Trophoblast cell (in vitro differentiated cells and primary cell): ENCODE data around the gene RCOR3.

Experiments
- DNase-seq, 2 donors: peaks; one replicate each; pipeline ENCODE4 v3.0.0-alpha.2; 2016
- H2AFZ ChIP-seq: 2 replicates; pipeline ENCODE4 v1.6.1; 2013; ENCODE audit warnings: low read length, moderate library complexity, mild to moderate bottlenecking; ENCODE audit not compliant: insufficient read depth, poor library complexity
- H2AK5ac ChIP-seq: 2 replicates; pipeline ENCODE4 v1.6.1; 2013; ENCODE audit warnings: mild to moderate bottlenecking, low read length
- H2BK120ac ChIP-seq: 2 replicates; pipeline ENCODE4 v1.6.1; 2013; ENCODE audit warnings: low read length, mild to moderate bottlenecking, moderate library complexity; ENCODE audit not compliant: insufficient read depth, poor library complexity
- H2BK12ac ChIP-seq: 2 replicates; pipeline ENCODE4 v1.6.1; 2013; ENCODE audit warnings: mild to moderate bottlenecking, low read length, moderate library complexity
- H2BK5ac ChIP-seq: 2 replicates; pipeline ENCODE4 v1.6.1; 2013; ENCODE audit warnings: low read length, low read depth, moderate library complexity, mild to moderate bottlenecking; ENCODE audit not compliant: poor library complexity
- H3K14ac ChIP-seq: 2 replicates; pipeline ENCODE4 v1.6.1; 2013; ENCODE audit warnings: mild to moderate bottlenecking, low read length
- H3K18ac ChIP-seq: 2 replicates; pipeline ENCODE4 v1.6.1; 2013; ENCODE audit warnings: mild to moderate bottlenecking, low read length
- H3K23ac ChIP-seq: 2 replicates; pipeline ENCODE4 v1.6.1; 2013; ENCODE audit warnings: low read length
- H3K27ac ChIP-seq: 2 replicates; pipeline ENCODE4 v1.5.1; 2013; ENCODE audit warnings: low read depth, mild to moderate bottlenecking, inconsistent platforms, low read length, moderate library complexity
- H3K27me3 ChIP-seq: 2 replicates; pipeline ENCODE4 v1.6.1; 2013; ENCODE audit warnings: inconsistent platforms, mild to moderate bottlenecking, low read length, moderate library complexity; ENCODE audit not compliant: insufficient read depth
- H3K36me3 ChIP-seq, 2 experiments: 1 replicate in 1 of 2; 2 replicates in 1 of 2; pipeline ENCODE4 v1.6.1; 2013; ENCODE audit warnings: low read length in 2 of 2, mild to moderate bottlenecking in 2 of 2, moderate library complexity in 1 of 2; ENCODE audit not compliant: insufficient read depth in 2 of 2, control insufficient read depth in 1 of 2
- H3K4ac ChIP-seq: 2 replicates; pipeline ENCODE4 v1.6.1; 2013; ENCODE audit warnings: low read depth, mild to moderate bottlenecking, low read length, moderate library complexity
- H3K4me1 ChIP-seq, 2 experiments: 1 replicate in 1 of 2; 2 replicates in 1 of 2; pipeline ENCODE4 v1.6.1; 2013; ENCODE audit warnings: low read length in 2 of 2, mild to moderate bottlenecking in 2 of 2, moderate library complexity in 1 of 2; ENCODE audit not compliant: insufficient read depth in 2 of 2, control insufficient read depth in 1 of 2
- H3K4me2 ChIP-seq: 2 replicates; pipeline ENCODE4 v1.6.1; 2013; ENCODE audit warnings: inconsistent platforms, mild to moderate bottlenecking, low read length, moderate library complexity
- H3K4me3 ChIP-seq: 2 replicates; pipeline ENCODE4 v1.5.1; 2013; ENCODE audit warnings: mild to moderate bottlenecking, low read depth, low read length, inconsistent platforms
- H3K79me1 ChIP-seq: one replicate; pipeline ENCODE4 v1.6.1; 2013; ENCODE audit warnings: low read length
- H3K79me2 ChIP-seq: 2 replicates; pipeline ENCODE4 v1.6.1; 2013; ENCODE audit warnings: low read length, mild to moderate bottlenecking; ENCODE audit not compliant: control insufficient read depth, insufficient read depth, poor library complexity
- H3K9ac ChIP-seq: 2 replicates; pipeline ENCODE4 v1.6.1; 2013; ENCODE audit warnings: mild to moderate bottlenecking, low read length
- H3K9me3 ChIP-seq: 2 replicates; pipeline ENCODE4 v1.6.1; 2013; ENCODE audit warnings: low read depth, mild to moderate bottlenecking, control low read depth, inconsistent platforms, low read length; ENCODE audit not compliant: insufficient read depth
- H4K12ac ChIP-seq: 2 replicates; pipeline ENCODE4 v1.6.1; 2013; ENCODE audit warnings: low read depth, mild to moderate bottlenecking, low read length, moderate library complexity
- H4K8ac ChIP-seq: 2 replicates; pipeline ENCODE4 v1.6.1; 2013; ENCODE audit warnings: low read depth, mild to moderate bottlenecking, low read length, moderate library complexity
- H4K91ac ChIP-seq: one replicate; pipeline ENCODE4 v1.6.1; 2013; ENCODE audit warnings: low read depth, mild to moderate bottlenecking, low read length, moderate library complexity
- WGBS: extraction: QIAGEN DNeasy Blood & Tissue Kit; methylation state at CpG from one replicate; pipeline ENCODE4 v1.1.7; 2013; ENCODE audit warnings: missing lambda C conversion rate; ENCODE audit not compliant: insufficient read length, insufficient coverage; ENCODE audit errors: extremely low coverage; 5-methylcytosine and 5-hydroxymethylcytosine counted together

The RCOR3 gene

DNA sequence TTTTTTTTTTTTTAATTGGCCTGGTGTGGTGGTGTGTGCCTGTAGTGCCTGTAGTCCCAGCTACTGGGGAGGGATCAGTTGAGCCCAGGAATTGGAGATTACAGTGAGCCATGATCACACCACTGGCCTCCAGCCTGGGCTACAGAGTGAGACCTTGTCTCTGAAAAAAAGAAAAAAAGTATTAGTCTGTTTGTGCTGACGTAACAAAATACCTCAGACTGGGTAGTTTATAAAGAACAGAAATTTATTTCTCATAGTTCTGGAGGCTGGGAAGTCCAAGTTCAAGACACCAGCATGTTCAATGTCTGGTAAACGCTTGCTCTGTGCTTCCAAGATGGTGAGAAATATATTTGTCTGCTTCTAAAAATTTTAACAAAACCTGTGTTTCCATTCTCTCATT is 93.3 kb downstream of the RCOR3 start:
- Histone ChIP-seq H4K91ac (no peak overlapping the region), H2AK5ac (no peak overlapping the region), H3K9ac (no peak overlapping the region), H3K14ac (no peak overlapping the region), H2AFZ (no peak overlapping the region), H3K18ac (no peak overlapping the region), H3K4me3 (no peak overlapping the region), H3K4me1 (peaks cover 0 to 2% of the 10 kb centered on the region in 2 experiments), H3K79me2 (no peaks in the 10 kb centered on the region), H3K4me2 (no peak overlapping the region), H3K4ac (no peak overlapping the region), H2BK12ac (no peak overlapping the region), H3K27me3 (no peaks in the 10 kb centered on the region), H4K8ac (no peak overlapping the region), H3K36me3 (peaks cover 0 to 8% of the 10 kb centered on the region in 2 experiments), H3K9me3 (peaks cover 2% of the 10 kb centered on the region), H3K23ac (no peak overlapping the region), H4K12ac (no peak overlapping the region), H2BK5ac (no peak overlapping the region), H3K79me1 (no peaks in the 10 kb centered on the region), H2BK120ac (no peak overlapping the region), H3K27ac (no peak overlapping the region)
- no peak for DNase-seq
- no CpG with 5 or more reads among the region's 2 CpGs for WGBS

DNA sequence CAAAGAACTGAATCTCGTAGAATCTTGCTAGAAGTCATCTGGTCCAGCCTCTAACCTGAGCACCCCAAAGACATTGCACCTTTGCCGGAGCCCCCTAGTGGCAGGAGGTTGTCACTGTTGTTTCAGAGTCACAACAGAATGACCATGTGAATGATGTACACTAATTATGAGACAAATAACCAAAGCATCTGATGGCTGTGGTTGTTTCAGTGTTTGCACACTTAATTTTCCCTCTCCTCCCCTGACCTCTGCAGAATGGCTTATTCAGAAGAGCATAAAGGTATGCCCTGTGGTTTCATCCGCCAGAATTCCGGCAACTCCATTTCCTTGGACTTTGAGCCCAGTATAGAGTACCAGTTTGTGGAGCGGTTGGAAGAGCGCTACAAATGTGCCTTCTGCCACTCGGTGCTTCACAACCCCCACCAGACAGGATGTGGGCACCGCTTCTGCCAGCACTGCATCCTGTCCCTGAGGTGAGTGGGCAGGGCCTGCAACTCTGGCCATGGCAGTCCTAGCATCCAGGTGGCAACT is 93.9 kb downstream of the RCOR3 start:
- no peak overlapping the region for H3K18ac ChIP-seq
- no peak overlapping the region for H3K4me2 ChIP-seq
- H3K9ac ChIP-seq = no peak overlapping the region
- DNase-seq = peak; percentile 17 to 70
- no peak overlapping the region for H3K27ac ChIP-seq
- peaks cover 2% of the 10 kb centered on the region for H3K9me3 ChIP-seq
- H2AFZ ChIP-seq = no peak overlapping the region
- H4K91ac ChIP-seq = no peak overlapping the region
- H3K36me3 ChIP-seq = peaks cover 0 to 8% of the 10 kb centered on the region in 2 experiments
- H3K27me3 ChIP-seq = no peaks in the 10 kb centered on the region
- H3K4ac ChIP-seq = no peak overlapping the region
- no peak overlapping the region for H3K4me3 ChIP-seq
- peaks cover 0 to 2% of the 10 kb centered on the region in 2 experiments for H3K4me1 ChIP-seq
- H3K23ac ChIP-seq = no peak overlapping the region
- no peak overlapping the region for H3K14ac ChIP-seq
- H4K8ac ChIP-seq = no peak overlapping the region
- no peak overlapping the region for H2AK5ac ChIP-seq
- H2BK120ac ChIP-seq = no peak overlapping the region
- H2BK5ac ChIP-seq = no peak overlapping the region
- H2BK12ac ChIP-seq = no peak overlapping the region
- no CpG with 5 or more reads among the region's 8 CpGs for WGBS
- H3K79me2 ChIP-seq = no peaks in the 10 kb centered on the region
- H3K79me1 ChIP-seq = no peaks in the 10 kb centered on the region
- H4K12ac ChIP-seq = no peak overlapping the region

GRCh38 chr1:211353562-211354212 is 94.5 kb downstream of the RCOR3 start:
- WGBS = no CpG with 5 or more reads among the region's 1 CpG
- H2BK12ac ChIP-seq = no peak overlapping the region
- H3K9me3 ChIP-seq = peaks cover 2% of the 10 kb centered on the region
- no peak overlapping the region for H4K8ac ChIP-seq
- no peak overlapping the region for H3K4me2 ChIP-seq
- H3K9ac ChIP-seq = no peak overlapping the region
- no peak overlapping the region for H3K27ac ChIP-seq
- no peaks in the 10 kb centered on the region for H3K79me1 ChIP-seq
- H3K4ac ChIP-seq = no peak overlapping the region
- H2BK120ac ChIP-seq = no peak overlapping the region
- H2AFZ ChIP-seq = no peak overlapping the region
- H3K18ac ChIP-seq = no peak overlapping the region
- no peak overlapping the region for H2AK5ac ChIP-seq
- peaks cover 0 to 2% of the 10 kb centered on the region in 2 experiments for H3K4me1 ChIP-seq
- no peaks in the 10 kb centered on the region for H3K79me2 ChIP-seq
- DNase-seq = no peak
- H3K14ac ChIP-seq = no peak overlapping the region
- H3K23ac ChIP-seq = no peak overlapping the region
- H3K4me3 ChIP-seq = no peak overlapping the region
- peaks cover 0 to 8% of the 10 kb centered on the region in 2 experiments for H3K36me3 ChIP-seq
- no peak overlapping the region for H4K91ac ChIP-seq
- H2BK5ac ChIP-seq = no peak overlapping the region
- H4K12ac ChIP-seq = no peak overlapping the region
- no peaks in the 10 kb centered on the region for H3K27me3 ChIP-seq

GRCh38 chr1:211355873-211356272 is 96.7 kb downstream of the RCOR3 start:
- Histone ChIP-seq H3K27me3 (no peaks in the 10 kb centered on the region), H2BK5ac (no peak overlapping the region), H3K18ac (no peak overlapping the region), H2AK5ac (no peak overlapping the region), H2BK12ac (no peak overlapping the region), H3K4ac (no peak overlapping the region), H3K79me1 (no peaks in the 10 kb centered on the region), H3K14ac (no peak overlapping the region), H3K9me3 (peaks cover 2% of the 10 kb centered on the region), H3K4me1 (peaks cover 0 to 4% of the 10 kb centered on the region in 2 experiments), H4K91ac (no peak overlapping the region), H3K79me2 (no peaks in the 10 kb centered on the region), H4K12ac (no peak overlapping the region), H3K9ac (no peak overlapping the region), H2AFZ (no peak overlapping the region), H3K23ac (no peak overlapping the region), H3K36me3 (peaks cover 0 to 10% of the 10 kb centered on the region in 2 experiments), H4K8ac (no peak overlapping the region), H3K4me2 (no peak overlapping the region), H2BK120ac (no peak overlapping the region), H3K4me3 (no peak overlapping the region), H3K27ac (no peak overlapping the region)
- no peak for DNase-seq
- no CpG with 5 or more reads among the region's 4 CpGs for WGBS
